GM23338 (cell line): Measurements from ENCODE around the gene POLA1. TPM values are rescaled to one million over a fixed set of nuclear protein-coding genes. Genes with fewer than 3 reads are reported as not detected.

Experiments used
- ATAC-seq: fragments of 200-7000 bp; cut with Tn5 transposase; 3 replicates; pipeline ENCODE4 v1.9.1; 2020
- DNase-seq: peaks from one replicate; pipeline ENCODE4 v3.0.0-alpha.2; 2015; ENCODE audit warnings: low spot score
- H2AFZ ChIP-seq: fragments of 200-600 bp; sonication (generic); 2 replicates; pipeline ENCODE4 v1.8.0; 2016; ENCODE audit warnings: antibody characterized with exemption, mild to moderate bottlenecking, moderate library complexity
- H3F3A ChIP-seq: fragments of 200-600 bp; sonication (generic); replicated peaks from 2 replicates; pipeline ENCODE4 v1.8.0; 2017; ENCODE audit warnings: antibody characterized with exemption, mixed run types, low read depth
- H3K27ac ChIP-seq: fragments of 200-600 bp; sonication (generic); 2 replicates; pipeline ENCODE4 v1.6.1; 2016; ENCODE audit warnings: low read depth
- H3K27me3 ChIP-seq: fragments of 200-600 bp; sonication (generic); 2 replicates; pipeline ENCODE4 v1.8.0; 2016; ENCODE audit warnings: mild to moderate bottlenecking, mixed run types, moderate library complexity; ENCODE audit not compliant: insufficient read depth
- H3K36me3 ChIP-seq: fragments of 200-600 bp; sonication (generic); 2 replicates; pipeline ENCODE4 v1.8.0; 2016; ENCODE audit warnings: mild to moderate bottlenecking; ENCODE audit not compliant: insufficient read depth
- H3K4me1 ChIP-seq: fragments of 200-600 bp; sonication (generic); 2 replicates; pipeline ENCODE4 v1.8.0; 2016; ENCODE audit warnings: mild to moderate bottlenecking, moderate library complexity; ENCODE audit not compliant: insufficient read depth
- H3K4me2 ChIP-seq: fragments of 200-600 bp; sonication (generic); 2 replicates; pipeline ENCODE4 v1.7.1; 2017; ENCODE audit warnings: mixed run types
- H3K4me3 ChIP-seq: fragments of 200-600 bp; sonication (generic); 2 replicates; pipeline ENCODE4 v1.6.1; 2016; ENCODE audit warnings: mixed run types
- H3K79me2 ChIP-seq: fragments of 200-600 bp; sonication (generic); replicated peaks from 2 replicates; pipeline ENCODE4 v1.8.0; 2017; ENCODE audit warnings: mild to moderate bottlenecking; ENCODE audit not compliant: insufficient read depth
- H3K9me2 ChIP-seq: fragments of 200-600 bp; sonication (generic); 2 replicates; pipeline ENCODE4 v1.8.0; 2017; ENCODE audit not compliant: insufficient read depth
- H4K20me1 ChIP-seq: fragments of 200-600 bp; sonication (generic); replicated peaks from 2 replicates; pipeline ENCODE4 v1.8.0; 2017; ENCODE audit warnings: mild to moderate bottlenecking; ENCODE audit not compliant: insufficient read depth
- H3K27ac Mint-ChIP-seq: 2 replicates; pipeline ENCODE4 v1.8.0; 2020; ENCODE audit warnings: inconsistent platforms, mild to moderate bottlenecking, moderate library complexity, mixed read lengths
- H3K27me3 Mint-ChIP-seq: 3 replicates; pipeline ENCODE4 v1.8.0; 2022; ENCODE audit warnings: low read depth, mild to moderate bottlenecking, moderate library complexity, mixed read lengths, inconsistent platforms; ENCODE audit not compliant: insufficient read depth, poor library complexity
- H3K36me3 Mint-ChIP-seq: 3 replicates; pipeline ENCODE4 v1.8.0; 2021; ENCODE audit warnings: low read depth, mild to moderate bottlenecking, inconsistent platforms, moderate library complexity, mixed read lengths
- H3K4me1 Mint-ChIP-seq: 3 replicates; pipeline ENCODE4 v1.8.0; 2020; ENCODE audit warnings: mild to moderate bottlenecking, inconsistent platforms, mixed read lengths
- H3K4me3 Mint-ChIP-seq: 3 replicates; pipeline ENCODE4 v1.8.0; 2021; ENCODE audit warnings: moderate library complexity, mild to moderate bottlenecking, inconsistent platforms, mixed read lengths
- H3K9me3 Mint-ChIP-seq: 3 replicates; pipeline ENCODE4 v1.8.0; 2020; ENCODE audit warnings: moderate library complexity, mild to moderate bottlenecking, inconsistent platforms, mixed read lengths
- CREB1 ChIP-seq: fragments of 250-450 bp; sonication (Bioruptor Pico); IDR thresholded peaks from 2 replicates; pipeline ENCODE4 v1.5.0; 2020; ENCODE audit warnings: low read depth, mild to moderate bottlenecking, moderate library complexity
- EZH2 ChIP-seq: fragments of 200-600 bp; sonication (generic); IDR thresholded peaks from one replicate; pipeline ENCODE4 v1.8.0; 2017; ENCODE audit warnings: antibody characterized with exemption, mild to moderate bottlenecking, low read depth; ENCODE audit not compliant: unreplicated experiment
- JUNB ChIP-seq: IDR thresholded peaks from one replicate; pipeline ENCODE4 v1.6.1; 2016; ENCODE audit warnings: antibody characterized with exemption; ENCODE audit not compliant: unreplicated experiment
- NANOG ChIP-seq: IDR thresholded peaks from 2 replicates; pipeline ENCODE4 v1.6.1; 2016; ENCODE audit warnings: antibody characterized with exemption, borderline replicate concordance
- STAT1 ChIP-seq: IDR thresholded peaks from one replicate; pipeline ENCODE4 v1.6.1; 2016; ENCODE audit warnings: antibody characterized with exemption; ENCODE audit not compliant: unreplicated experiment
- ZNF114 ChIP-seq: fragments of 250-450 bp; sonication (Bioruptor Pico); IDR thresholded peaks from 2 replicates; pipeline ENCODE4 v1.5.0; 2020; ENCODE audit warnings: mild to moderate bottlenecking, moderate library complexity
- ZNF331 ChIP-seq: fragments of 250-450 bp; sonication (Bioruptor Pico); IDR thresholded peaks from 2 replicates; pipeline ENCODE4 v1.5.0; 2020; ENCODE audit warnings: low read depth, mild to moderate bottlenecking, moderate library complexity
- polyA plus RNA-seq: library from polyadenylated mRNA; unstranded; fragments of >200 nt; fragmentation: Nextera tagmentation; extraction: Ambion mirVana; gene quantifications from 2 replicates; pipeline ENCODE4 v1.2.1, GENCODE V29; 2016
- total RNA-seq: library from RNA; depleted of rRNA; stranded (reverse); fragments of >200 nt; shearing (Covaris generic); gene quantifications from 2 replicates; pipeline ENCODE4 v1.2.3, GENCODE V29; 2014
- TF ChIP-seq, protein P1 (sequence below): fragments of 250-450 bp; sonication (Bioruptor Pico); IDR thresholded peaks from 2 replicates; pipeline ENCODE4 v1.5.0; 2020; ENCODE audit warnings: mild to moderate bottlenecking, moderate library complexity
- TF ChIP-seq, protein P2 (sequence below): IDR thresholded peaks from 2 replicates; pipeline ENCODE4 v1.6.1; 2016; ENCODE audit warnings: antibody characterized with exemption

The POLA1 gene
- total and polyA plus RNA-seq, 2 experiments from 2014 or later, result 12.6 to 36.6 TPM

DNA sequence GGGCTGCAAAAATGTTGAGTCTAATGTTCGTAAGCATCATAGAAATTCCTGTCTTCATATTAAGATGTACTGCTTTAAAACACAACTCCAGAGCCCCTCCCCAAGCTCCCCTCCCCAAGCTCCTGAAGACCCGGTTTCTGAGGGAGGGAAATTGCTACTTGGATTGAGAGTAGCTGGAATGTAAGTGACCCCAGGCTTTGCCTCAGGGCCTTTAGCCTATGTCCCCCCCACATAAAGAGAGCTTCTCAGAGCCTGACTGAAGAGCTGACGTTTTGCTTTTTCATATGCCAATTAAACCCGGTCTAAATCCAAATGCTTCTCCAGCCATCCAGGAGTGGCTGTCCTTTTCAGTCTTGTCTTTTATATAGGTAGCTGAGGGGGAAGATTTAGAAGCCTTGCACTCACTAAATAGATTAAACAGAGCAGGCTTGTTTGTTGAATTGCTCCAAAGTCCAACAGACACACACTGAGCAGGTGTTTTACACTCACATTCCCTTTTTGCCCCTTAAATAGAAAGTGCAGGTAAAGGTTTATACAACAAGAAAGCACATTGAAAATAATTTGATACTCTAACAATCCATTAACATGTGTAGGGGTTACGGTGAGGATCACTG, 302.5 kb downstream of the POLA1 start (continued):
- TF ChIP-seq, protein P1, sequence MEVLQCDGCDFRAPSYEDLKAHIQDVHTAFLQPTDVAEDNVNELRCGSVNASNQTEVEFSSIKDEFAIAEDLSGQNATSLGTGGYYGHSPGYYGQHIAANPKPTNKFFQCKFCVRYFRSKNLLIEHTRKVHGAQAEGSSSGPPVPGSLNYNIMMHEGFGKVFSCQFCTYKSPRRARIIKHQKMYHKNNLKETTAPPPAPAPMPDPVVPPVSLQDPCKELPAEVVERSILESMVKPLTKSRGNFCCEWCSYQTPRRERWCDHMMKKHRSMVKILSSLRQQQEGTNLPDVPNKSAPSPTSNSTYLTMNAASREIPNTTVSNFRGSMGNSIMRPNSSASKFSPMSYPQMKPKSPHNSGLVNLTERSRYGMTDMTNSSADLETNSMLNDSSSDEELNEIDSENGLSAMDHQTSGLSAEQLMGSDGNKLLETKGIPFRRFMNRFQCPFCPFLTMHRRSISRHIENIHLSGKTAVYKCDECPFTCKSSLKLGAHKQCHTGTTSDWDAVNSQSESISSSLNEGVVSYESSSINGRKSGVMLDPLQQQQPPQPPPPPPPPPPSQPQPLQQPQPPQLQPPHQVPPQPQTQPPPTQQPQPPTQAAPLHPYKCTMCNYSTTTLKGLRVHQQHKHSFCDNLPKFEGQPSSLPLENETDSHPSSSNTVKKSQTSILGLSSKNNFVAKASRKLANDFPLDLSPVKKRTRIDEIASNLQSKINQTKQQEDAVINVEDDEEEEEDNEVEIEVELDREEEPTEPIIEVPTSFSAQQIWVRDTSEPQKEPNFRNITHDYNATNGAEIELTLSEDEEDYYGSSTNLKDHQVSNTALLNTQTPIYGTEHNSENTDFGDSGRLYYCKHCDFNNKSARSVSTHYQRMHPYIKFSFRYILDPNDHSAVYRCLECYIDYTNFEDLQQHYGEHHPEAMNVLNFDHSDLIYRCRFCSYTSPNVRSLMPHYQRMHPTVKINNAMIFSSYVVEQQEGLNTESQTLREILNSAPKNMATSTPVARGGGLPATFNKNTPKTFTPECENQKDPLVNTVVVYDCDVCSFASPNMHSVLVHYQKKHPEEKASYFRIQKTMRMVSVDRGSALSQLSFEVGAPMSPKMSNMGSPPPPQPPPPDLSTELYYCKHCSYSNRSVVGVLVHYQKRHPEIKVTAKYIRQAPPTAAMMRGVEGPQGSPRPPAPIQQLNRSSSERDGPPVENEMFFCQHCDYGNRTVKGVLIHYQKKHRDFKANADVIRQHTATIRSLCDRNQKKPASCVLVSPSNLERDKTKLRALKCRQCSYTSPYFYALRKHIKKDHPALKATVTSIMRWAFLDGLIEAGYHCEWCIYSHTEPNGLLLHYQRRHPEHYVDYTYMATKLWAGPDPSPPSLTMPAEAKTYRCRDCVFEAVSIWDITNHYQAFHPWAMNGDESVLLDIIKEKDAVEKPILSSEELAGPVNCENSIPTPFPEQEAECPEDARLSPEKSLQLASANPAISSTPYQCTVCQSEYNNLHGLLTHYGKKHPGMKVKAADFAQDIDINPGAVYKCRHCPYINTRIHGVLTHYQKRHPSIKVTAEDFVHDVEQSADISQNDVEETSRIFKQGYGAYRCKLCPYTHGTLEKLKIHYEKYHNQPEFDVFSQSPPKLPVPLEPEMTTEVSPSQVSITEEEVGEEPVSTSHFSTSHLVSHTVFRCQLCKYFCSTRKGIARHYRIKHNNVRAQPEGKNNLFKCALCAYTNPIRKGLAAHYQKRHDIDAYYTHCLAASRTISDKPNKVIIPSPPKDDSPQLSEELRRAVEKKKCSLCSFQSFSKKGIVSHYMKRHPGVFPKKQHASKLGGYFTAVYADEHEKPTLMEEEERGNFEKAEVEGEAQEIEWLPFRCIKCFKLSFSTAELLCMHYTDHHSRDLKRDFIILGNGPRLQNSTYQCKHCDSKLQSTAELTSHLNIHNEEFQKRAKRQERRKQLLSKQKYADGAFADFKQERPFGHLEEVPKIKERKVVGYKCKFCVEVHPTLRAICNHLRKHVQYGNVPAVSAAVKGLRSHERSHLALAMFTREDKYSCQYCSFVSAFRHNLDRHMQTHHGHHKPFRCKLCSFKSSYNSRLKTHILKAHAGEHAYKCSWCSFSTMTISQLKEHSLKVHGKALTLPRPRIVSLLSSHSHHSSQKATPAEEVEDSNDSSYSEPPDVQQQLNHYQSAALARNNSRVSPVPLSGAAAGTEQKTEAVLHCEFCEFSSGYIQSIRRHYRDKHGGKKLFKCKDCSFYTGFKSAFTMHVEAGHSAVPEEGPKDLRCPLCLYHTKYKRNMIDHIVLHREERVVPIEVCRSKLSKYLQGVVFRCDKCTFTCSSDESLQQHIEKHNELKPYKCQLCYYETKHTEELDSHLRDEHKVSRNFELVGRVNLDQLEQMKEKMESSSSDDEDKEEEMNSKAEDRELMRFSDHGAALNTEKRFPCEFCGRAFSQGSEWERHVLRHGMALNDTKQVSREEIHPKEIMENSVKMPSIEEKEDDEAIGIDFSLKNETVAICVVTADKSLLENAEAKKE (CRISPR knock-in tag), result no peak
- TF ChIP-seq CREB1 (CRISPR knock-in tag) (no peak), JUNB (no peak), ZNF114 (CRISPR knock-in tag) (no peak), ZNF331 (no peak), NANOG (no peak)

DNA sequence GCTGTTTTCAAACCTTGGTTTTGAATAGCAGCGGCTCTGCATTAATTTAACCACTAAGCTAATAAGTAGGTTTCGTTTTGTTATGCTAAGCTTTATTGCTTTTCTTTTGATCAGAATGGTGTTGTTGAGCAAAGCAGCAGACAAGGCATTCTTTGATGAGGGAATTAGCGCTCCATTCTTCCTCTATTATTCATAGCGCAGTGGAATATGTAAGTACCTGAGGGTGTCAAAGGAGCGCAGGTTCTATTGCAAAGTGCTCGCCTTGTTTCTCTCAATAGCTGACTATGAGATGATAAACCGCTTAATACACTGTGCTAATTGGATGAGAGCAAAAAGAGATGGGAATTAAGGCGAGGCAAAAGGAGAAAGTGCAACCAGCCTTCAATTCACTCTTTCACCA, 305.8 kb downstream of the POLA1 start:
- Histone ChIP-seq H3K79me2 (no peaks in the 10 kb centered on the region), H3K27ac (no peak overlapping the region), H3F3A (no peaks in the 10 kb centered on the region; the same call in 1 of the 2 replicates), H3K4me2 (peak overlapping the region; percentile 69), H3K27me3 (peaks cover 66% of the 10 kb centered on the region), H3K36me3 (no peaks in the 10 kb centered on the region), H3K4me1 (peaks cover 78% of the 10 kb centered on the region), H2AFZ (no peak overlapping the region), H3K9me2 (no peaks in the 10 kb centered on the region), H3K4me3 (peak overlapping the region; percentile 27), H4K20me1 (no peaks in the 10 kb centered on the region)
- no peak for DNase-seq
- Mint-ChIP-seq H3K4me3 (no peak overlapping the region), H3K9me3 (no peaks in the 10 kb centered on the region; the same call in 2 of the 3 replicates), H3K27me3 (peaks cover 44% of the 10 kb centered on the region), H3K27ac (no peak overlapping the region), H3K4me1 (peaks cover 54% of the 10 kb centered on the region), H3K36me3 (no peaks in the 10 kb centered on the region; the same call in 2 of the 3 replicates)
- no peak for ATAC-seq
- TF ChIP-seq NANOG, result peak; percentile 63
- TF ChIP-seq JUNB, result no peak
- TF ChIP-seq STAT1, result no peak
- TF ChIP-seq, protein P2, sequence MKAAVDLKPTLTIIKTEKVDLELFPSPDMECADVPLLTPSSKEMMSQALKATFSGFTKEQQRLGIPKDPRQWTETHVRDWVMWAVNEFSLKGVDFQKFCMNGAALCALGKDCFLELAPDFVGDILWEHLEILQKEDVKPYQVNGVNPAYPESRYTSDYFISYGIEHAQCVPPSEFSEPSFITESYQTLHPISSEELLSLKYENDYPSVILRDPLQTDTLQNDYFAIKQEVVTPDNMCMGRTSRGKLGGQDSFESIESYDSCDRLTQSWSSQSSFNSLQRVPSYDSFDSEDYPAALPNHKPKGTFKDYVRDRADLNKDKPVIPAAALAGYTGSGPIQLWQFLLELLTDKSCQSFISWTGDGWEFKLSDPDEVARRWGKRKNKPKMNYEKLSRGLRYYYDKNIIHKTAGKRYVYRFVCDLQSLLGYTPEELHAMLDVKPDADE, result no peak
- no peak for TF ChIP-seq EZH2
